ENCODE results near the gene COL11A2. TPM values are rescaled to one million over a fixed set of nuclear protein-coding genes. Genes with fewer than 3 reads are reported as not detected.

The COL11A2 gene
- total RNA-seq, 2 experiments from 2014 or later: 0.69 to 1.0 TPM

GRCh38 chr6:33174784-33175183, 17.5 kb downstream of the COL11A2 start:
- no peaks in the 10 kb centered on the region for H3K36me3 Mint-ChIP-seq
- H3K4me3 Mint-ChIP-seq: no peak overlapping the region
- H3K4me1 Mint-ChIP-seq (ENCODE audit: low read depth): no peaks in the 10 kb centered on the region
- peaks cover 7% of the 10 kb centered on the region for H3K27me3 Mint-ChIP-seq
- H3K9me3 Mint-ChIP-seq: no peaks in the 10 kb centered on the region
- ChIA-PET CTCF (interaction anchor here (1.1 to 4.0 kb wide), 3 partner anchors 13 to 74 kb away, joined by 4 to 18 read pairs (median 9); no protein-coding TSS in a partner anchor), POLR2A (no interaction called here)
- no peak for DNase-seq
- H3K27ac Mint-ChIP-seq: no peak overlapping the region
- intact Hi-C loops (cut with micrococcal nuclease): no loop called here

GRCh38 chr6:33173535-33174180, 18.6 kb downstream of the COL11A2 start:
- Mint-ChIP-seq H3K4me3 (no peak overlapping the region), H3K9me3 (no peaks in the 10 kb centered on the region), H3K27ac (no peak overlapping the region), H3K4me1 (ENCODE audit: low read depth) (no peaks in the 10 kb centered on the region), H3K36me3 (no peaks in the 10 kb centered on the region), H3K27me3 (peaks cover 7% of the 10 kb centered on the region)
- POLR2A ChIA-PET: no interaction called here
- CTCF ChIA-PET: interaction anchor here (1.1 to 4.0 kb wide), 4 partner anchors 12 to 217 kb away, joined by 3 to 18 read pairs (median 6); no protein-coding TSS in a partner anchor
- intact Hi-C loops (cut with micrococcal nuclease): no loop called here
- no peak for DNase-seq

DNA sequence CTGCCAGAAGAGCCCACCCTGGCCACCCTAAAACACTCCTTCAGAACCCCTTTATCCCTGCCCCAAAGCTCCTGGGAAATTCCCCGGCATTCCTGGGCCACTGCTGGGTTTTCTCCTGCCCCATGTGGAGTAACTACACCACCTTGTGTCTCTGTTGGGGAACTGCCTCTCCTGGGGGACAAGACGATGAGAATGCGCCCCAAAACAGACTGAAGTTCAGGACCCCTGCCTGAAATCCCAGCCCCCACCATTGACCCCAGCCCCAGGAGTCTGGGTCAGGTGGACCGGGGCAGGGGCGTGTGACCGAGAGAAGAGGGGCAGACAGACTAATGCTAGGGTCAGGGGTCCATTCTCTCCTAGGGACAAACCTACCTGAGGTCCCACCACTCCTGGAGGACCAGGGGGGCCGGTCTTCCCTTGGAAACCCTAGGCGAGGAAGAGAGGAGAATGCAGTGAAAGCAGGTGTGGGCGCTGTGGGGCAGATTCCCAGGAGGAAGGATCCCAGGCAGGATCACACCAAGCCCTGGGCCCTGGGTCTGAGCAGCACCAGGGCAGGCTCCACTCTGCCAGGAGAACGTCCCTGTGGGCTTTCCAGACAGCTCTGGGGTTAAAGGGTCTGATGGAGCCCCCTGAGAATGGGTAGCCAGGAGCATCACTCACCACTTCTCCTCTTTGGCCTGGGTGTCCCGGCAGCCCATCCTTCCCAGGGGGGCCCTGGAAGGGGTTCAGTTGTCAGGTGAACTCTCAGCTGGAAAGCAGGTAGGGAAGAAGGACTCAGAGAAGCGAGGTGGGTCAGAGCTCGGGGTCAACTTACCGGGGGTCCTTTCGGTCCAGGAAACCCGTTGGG, 19.4 kb downstream of the COL11A2 start:
- DNase-seq: peak; percentile 15
- Mint-ChIP-seq H3K27me3 (peaks cover 7% of the 10 kb centered on the region), H3K9me3 (no peaks in the 10 kb centered on the region), H3K27ac (no peak overlapping the region), H3K4me3 (no peak overlapping the region), H3K4me1 (ENCODE audit: low read depth) (no peaks in the 10 kb centered on the region), H3K36me3 (no peaks in the 10 kb centered on the region)
- ChIA-PET CTCF (interaction anchor here (0.7 to 4.0 kb wide), 5 partner anchors 12 to 218 kb away, joined by 3 to 18 read pairs (median 3); no protein-coding TSS in a partner anchor), POLR2A (no interaction called here)
- intact Hi-C loops (cut with micrococcal nuclease): no loop called here

GRCh38 chr6:33171880-33172687, 20.2 kb downstream of the COL11A2 start:
- Mint-ChIP-seq H3K4me1 (ENCODE audit: low read depth) (no peaks in the 10 kb centered on the region), H3K9me3 (no peaks in the 10 kb centered on the region), H3K27ac (no peak overlapping the region), H3K4me3 (no peak overlapping the region), H3K27me3 (peaks cover 7% of the 10 kb centered on the region), H3K36me3 (no peaks in the 10 kb centered on the region)
- intact Hi-C loops (cut with micrococcal nuclease): no loop called here
- CTCF ChIA-PET: interaction anchor here (0.7 to 4.0 kb wide), 3 partner anchors 11 to 26 kb away, joined by 3 to 18 read pairs (median 3); no protein-coding TSS in a partner anchor
- no peak for DNase-seq
- POLR2A ChIA-PET: no interaction called here

- intact Hi-C loops (cut with micrococcal nuclease): no loop called here
- no peaks in the 10 kb centered on the region for H3K9me3 Mint-ChIP-seq
- H3K36me3 Mint-ChIP-seq: no peaks in the 10 kb centered on the region
- H3K4me3 Mint-ChIP-seq: no peak overlapping the region
- no peak overlapping the region for H3K27ac Mint-ChIP-seq
- H3K4me1 Mint-ChIP-seq (ENCODE audit: low read depth): no peaks in the 10 kb centered on the region
- ChIA-PET CTCF (interaction anchor here (1.3 to 4.0 kb wide), 2 partner anchors 10 kb away, joined by 3 to 18 read pairs; no protein-coding TSS in a partner anchor), POLR2A (no interaction called here)
- DNase-seq: no peak
- H3K27me3 Mint-ChIP-seq: peaks cover 7% of the 10 kb centered on the region
Measured at GRCh38 chr6:33171016-33171879, 21.0 kb downstream of the COL11A2 start.

- intact Hi-C loops (cut with micrococcal nuclease): no loop called here
- H3K36me3 Mint-ChIP-seq: no peaks in the 10 kb centered on the region
- no peaks in the 10 kb centered on the region for H3K9me3 Mint-ChIP-seq
- no peak overlapping the region for H3K27ac Mint-ChIP-seq
- POLR2A ChIA-PET: no interaction called here
- CTCF ChIA-PET: interaction anchor here (1.3 kb wide), 1 partner anchor 9 kb away, joined by 3 read pairs; no protein-coding TSS in a partner anchor
- DNase-seq: no peak
- no peak overlapping the region for H3K4me3 Mint-ChIP-seq
- peaks cover 5% of the 10 kb centered on the region for H3K27me3 Mint-ChIP-seq
- no peaks in the 10 kb centered on the region for H3K4me1 Mint-ChIP-seq (ENCODE audit: low read depth)
Measured at GRCh38 chr6:33170176-33171015, 21.9 kb downstream of the COL11A2 start.

DNA sequence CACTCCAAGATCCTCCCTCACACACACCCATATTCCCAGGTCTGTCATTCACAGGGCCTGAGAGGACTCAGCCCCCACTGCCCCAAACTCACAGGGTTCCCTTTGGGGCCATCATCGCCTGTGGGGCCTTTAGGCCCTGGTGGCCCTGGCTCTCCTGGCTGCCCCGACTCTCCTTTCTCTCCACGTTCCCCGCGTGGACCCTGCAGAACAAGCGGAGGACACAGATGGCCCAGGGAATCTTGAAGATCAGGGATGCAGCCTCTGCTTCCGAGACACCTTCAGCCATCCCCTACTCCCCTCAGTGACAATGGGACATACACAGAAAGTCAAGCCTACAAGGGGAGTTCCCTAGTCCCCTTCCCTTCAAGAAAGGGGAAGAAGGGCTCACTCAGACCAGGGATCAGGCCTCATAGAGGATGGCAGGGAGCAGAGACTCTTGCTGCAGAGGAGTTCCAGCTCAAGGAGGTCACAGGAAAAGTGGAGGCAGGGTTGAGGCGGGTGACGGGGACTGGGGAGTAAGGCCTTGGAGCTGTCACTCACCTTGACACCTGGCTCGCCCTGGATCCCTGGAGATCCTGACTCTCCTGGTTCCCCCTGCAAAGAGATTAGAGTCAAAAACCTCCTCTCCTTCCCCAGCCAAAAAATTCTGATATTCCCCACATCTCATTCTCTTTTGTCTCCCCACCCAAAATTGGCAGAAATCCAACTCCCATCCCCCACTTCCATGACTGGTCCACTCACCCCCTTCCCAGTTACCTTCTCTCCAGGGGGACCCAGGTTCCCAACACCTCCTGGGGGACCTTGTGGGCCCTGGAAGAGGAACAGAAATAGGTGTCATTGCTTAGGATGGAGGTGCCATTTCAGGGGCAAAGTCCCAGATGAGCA, 22.7 kb downstream of the COL11A2 start:
- ChIA-PET POLR2A (no interaction called here), CTCF (interaction anchor here (1.3 kb wide), 1 partner anchor 8 kb away, joined by 3 read pairs; no protein-coding TSS in a partner anchor)
- Mint-ChIP-seq H3K9me3 (no peaks in the 10 kb centered on the region), H3K27me3 (peaks cover 5% of the 10 kb centered on the region), H3K4me3 (no peak overlapping the region), H3K27ac (no peak overlapping the region), H3K4me1 (ENCODE audit: low read depth) (no peaks in the 10 kb centered on the region), H3K36me3 (no peaks in the 10 kb centered on the region)
- intact Hi-C loops (cut with micrococcal nuclease): no loop called here
- DNase-seq: no peak

- no peak for DNase-seq
- intact Hi-C loops (cut with micrococcal nuclease): no loop called here
- ChIA-PET CTCF (no interaction called here), POLR2A (no interaction called here)
- no peak overlapping the region for H3K27ac Mint-ChIP-seq
- H3K9me3 Mint-ChIP-seq: no peaks in the 10 kb centered on the region
- H3K4me3 Mint-ChIP-seq: no peak overlapping the region
- H3K36me3 Mint-ChIP-seq: no peaks in the 10 kb centered on the region
- no peaks in the 10 kb centered on the region for H3K4me1 Mint-ChIP-seq (ENCODE audit: low read depth)
- peaks cover 7% of the 10 kb centered on the region for H3K27me3 Mint-ChIP-seq
Measured at GRCh38 chr6:33168639-33169038, 23.6 kb downstream of the COL11A2 start.

GRCh38 chr6:33168284-33168601, 24.0 kb downstream of the COL11A2 start:
- no peaks in the 10 kb centered on the region for H3K9me3 Mint-ChIP-seq
- CTCF ChIA-PET: no interaction called here
- no peak overlapping the region for H3K4me3 Mint-ChIP-seq
- no peak for DNase-seq
- intact Hi-C loops (cut with micrococcal nuclease): no loop called here
- POLR2A ChIA-PET: no interaction called here
- H3K27ac Mint-ChIP-seq: no peak overlapping the region
- H3K4me1 Mint-ChIP-seq (ENCODE audit: low read depth): no peaks in the 10 kb centered on the region
- H3K27me3 Mint-ChIP-seq: peaks cover 6% of the 10 kb centered on the region
- H3K36me3 Mint-ChIP-seq: no peaks in the 10 kb centered on the region
